GM21447 (cell line): Measurements from ENCODE around the gene FGGY.

Experiments
- ATAC-seq: cut with Tn5 transposase; IDR thresholded peaks from one replicate; pipeline ENCODE4 v1.9.1; 2021; ENCODE audit not compliant: unreplicated experiment

The FGGY gene

DNA sequence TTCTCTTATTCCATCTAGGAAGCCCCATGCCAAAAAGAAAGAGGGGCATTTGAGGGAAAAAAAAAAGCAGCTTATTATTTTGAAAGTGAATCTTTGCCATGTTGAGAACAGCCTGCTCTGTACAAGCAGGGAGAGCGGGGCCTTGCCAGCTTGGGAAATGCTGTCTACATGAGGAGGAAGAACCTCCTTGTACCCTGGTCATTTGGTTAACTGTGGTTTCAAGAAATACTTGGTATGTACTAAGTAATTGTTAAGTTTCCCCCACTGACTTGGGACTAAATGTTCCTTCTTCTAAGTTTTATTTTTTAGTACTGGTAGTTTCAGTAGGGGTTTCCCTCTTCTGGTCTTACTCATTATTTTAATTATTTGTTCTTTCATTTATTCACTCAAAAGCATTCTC lies 373.8 kb downstream of the FGGY start:
- ATAC-seq: no peak

DNA sequence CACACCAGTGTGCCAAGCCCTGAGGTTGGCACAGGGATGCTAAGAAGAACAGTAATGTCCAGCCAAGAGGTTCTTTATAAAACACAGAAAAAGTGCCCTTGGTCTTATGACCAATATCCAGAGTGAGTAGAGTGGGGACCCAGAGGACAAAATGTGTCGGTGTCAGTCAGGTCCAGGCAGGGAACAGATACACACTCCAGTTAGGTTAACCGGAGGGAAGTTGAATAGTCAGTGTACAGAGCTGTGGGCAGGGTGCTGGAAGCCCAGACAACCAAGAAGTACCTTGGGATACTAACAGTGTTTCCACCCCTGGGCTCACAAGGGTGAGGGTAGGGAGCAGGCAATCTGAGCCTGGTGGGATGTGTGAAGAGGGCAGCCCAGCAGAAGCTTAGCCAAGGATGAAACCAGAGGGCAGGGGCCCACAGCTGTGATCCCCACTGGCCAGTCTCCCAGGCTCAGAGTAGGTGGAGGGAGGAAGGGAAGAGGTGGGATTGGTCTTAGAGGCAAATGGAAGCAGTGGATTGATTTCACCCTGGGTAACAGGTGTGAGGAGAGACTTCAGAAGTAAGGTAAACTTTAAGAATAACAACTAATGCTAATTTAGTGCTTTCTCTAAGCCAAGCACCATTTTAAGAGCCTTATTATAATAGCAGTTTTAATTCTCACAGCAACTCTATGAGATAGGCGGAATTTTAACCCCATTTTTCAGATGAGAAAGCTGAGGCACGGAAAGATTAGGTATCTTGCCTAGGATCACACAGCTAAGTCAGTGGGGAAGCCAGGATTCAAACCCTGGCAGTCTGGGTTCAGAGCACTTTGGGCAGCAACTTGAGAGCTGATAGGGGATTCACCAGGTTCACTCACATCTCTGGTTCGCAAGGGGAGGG lies 374.4 kb downstream of the FGGY start:
- ATAC-seq: no peak

DNA sequence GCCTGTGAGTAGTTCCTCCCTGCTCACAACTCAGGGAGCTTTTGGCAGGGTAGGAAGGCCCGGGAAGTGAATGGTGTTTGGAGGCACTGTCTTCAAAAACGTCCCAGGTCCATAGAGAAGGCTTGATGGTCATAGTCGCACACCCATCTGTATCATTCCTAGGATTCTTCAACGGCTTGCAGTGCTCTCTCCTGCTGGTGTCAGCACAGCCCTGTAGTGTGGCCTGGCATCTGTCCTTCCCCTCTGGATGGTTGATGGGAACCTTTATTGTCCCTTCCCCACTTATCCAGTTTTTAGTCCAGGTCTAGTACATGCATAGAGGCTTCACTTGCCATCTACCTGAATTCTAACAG lies 375.0 kb downstream of the FGGY start:
- no peak for ATAC-seq

DNA sequence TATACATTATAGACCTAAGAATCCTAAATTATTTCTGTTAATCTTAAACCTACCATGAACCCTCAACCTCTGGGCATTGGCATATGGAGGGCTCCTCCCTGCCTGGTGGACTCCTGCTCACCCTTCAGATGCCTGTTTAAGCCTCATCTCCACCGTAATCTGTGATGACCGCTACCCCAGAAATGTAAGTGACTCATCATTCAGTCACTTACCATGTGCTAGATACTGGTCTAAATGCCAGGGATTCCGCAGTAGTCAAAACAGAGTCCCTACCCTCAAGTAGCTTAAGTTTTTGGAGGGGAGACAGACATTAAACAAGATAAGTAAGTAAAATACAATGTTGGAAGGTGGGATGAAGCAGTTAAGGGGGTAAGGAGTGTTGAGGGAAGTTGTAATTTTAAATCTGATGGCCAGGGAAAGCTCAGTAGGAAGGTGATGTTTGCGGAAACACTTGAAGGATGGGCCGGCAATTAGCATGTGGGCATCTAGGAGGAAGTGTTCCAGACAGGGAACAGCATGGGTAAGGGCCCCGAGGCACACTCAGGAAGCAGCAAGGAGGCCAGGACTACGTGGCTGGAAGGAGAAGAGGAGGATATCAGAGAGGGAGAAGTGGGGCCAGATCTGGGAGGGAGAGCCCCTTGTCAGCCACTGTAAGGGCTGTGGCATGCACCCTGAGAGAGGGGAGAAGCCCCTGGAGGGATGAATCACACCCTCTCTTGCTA lies 376.1 kb downstream of the FGGY start:
- no peak for ATAC-seq

DNA sequence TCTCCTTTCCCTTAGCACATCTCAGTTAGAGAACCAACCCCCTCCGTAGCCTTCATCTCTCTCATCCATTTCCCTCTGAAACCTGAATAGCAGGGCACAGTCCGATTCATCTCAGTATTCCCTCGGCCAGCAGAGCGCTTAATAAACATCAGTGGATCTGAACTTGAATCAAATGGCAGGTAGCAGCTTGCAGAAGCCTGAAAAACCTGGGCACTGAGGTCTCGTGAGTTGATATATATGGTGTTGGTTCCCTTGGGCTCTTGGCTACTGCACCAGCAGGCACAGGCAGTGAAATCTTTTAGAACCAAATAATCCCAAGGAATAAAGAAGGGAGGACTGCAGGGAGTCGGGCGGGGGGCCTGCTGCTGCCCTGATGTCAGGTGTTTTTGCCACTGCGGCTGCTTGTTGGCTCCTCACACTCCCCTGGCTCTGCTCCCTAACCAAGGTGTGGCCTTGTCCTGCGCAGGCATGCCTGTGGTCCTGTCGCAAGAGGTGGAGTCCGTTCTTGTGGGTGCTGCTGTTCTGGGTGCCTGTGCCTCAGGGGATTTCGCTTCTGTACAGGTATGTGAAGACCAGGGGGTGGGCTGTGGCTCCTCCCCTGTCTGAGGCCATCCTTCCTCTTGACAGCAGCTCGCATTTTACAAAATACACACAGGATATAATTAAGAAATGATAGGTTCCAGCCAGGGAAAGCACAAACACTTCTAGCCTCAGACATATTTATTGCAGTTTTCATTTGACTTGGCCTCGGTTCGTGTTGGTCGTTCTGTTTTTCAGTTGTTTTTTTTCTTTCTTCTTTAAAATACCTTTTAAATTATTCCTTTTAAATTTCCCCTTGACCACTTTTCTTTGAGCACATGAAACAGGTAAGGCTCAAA lies 376.9 kb downstream of the FGGY start:
- no peak for ATAC-seq

DNA sequence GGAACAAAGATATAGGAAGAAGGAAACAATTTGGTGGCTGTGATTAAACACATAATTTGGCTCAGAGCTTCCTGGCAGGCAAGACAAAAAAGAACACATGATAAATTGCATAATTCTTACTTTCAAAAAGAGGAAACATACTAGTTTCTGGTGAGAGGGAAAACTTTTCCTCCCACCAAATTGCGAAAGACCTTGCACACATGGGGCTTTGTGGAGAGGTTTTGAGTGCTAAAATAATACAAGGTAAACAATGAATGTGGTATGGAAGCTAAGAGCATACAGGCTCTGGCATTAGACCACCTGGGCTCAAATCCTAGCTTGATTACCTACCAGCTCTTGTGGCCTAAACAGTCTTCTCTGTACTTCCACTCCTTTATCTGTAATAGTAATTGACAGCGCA lies 377.7 kb downstream of the FGGY start:
- no peak for ATAC-seq

DNA sequence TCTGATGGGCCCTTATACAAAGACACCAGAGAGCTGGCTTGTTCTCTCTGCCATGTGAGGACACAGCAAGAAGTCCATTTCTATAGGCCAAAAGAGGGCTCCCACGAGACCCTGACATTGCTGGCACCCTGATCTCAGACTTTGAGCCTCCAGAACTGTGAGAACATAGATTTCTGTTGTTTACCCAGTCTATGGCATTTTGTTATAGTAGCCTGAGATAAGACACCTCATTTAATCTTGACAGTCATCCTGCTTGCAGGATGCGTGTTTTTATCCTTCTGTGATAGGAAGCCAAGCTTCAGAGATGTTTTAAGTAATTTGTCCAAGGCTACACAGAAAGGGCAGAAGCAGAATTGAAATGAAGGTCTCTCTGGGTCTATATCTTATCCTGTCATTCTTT lies 379.0 kb downstream of the FGGY start:
- no peak for ATAC-seq

DNA sequence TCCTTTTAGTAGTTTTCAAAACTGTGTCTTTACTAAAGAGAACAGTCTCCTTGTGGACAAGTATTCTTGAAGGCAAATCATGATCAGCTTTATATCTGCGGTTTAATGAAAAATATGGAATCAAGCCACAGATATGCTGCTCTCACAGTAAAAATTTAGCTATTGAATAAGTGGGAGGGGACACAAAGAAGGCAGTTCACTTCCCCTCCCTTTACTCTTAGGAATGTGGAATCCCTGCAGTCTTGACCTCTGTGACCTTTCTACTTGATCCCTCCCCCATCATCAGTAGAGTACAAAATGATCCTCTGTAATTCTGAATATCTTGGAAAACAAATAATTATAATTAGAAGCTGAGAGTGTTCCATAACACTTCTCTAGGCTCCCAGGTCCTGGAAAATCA lies 381.1 kb downstream of the FGGY start:
- no peak for ATAC-seq

DNA sequence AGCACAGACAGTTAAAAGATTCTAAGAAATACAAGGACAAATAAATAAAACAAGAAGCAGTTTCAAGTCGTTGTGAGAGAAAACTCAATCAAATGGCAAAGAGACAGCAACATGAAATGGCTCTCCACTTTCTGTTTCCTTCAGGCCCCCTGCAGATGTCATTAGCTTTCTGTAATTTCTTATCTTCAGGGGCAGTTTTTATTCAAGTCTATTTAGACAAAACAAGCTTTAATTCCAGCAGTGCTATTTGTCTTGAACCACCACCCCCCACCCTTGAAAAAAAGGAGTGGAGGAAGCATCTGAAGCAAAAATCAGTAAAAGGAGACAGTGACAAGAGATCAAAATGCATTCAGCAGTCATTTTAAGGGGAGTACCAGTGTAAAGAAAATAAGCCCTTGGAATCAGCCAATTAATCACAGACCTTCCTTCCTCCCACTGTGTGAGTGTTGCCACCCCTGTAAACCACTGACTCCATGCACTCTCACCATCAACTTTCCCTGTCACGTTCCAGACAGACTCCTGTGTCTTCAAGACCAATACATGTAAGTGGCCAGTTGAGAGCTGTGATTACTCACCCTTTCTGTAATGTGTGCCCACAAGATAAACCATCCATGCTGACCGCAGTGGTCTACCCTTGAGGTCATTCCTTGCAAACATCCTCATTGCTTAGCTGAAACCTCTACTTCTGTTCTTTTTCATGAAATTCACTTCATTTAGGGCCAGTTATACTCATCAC lies 381.8 kb downstream of the FGGY start:
- no peak for ATAC-seq

DNA sequence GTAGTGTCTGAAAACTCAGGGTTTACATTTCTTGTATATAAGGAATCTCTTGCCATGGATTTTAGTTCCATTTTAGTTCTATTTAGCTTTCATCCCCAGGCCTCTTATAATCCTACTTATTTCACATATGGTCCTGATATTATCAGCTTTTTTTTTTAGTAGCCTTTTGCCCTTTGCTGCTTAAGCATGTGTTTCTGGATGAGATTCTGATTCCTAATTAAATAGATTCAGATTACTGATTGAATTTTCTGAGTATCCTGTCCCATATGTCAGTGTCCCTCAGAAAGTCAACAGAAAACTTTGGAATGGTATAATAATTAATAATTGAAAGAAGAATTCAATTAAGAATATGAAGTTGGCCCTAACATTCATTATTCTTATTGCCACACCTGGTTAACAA lies 383.1 kb downstream of the FGGY start:
- no peak for ATAC-seq

DNA sequence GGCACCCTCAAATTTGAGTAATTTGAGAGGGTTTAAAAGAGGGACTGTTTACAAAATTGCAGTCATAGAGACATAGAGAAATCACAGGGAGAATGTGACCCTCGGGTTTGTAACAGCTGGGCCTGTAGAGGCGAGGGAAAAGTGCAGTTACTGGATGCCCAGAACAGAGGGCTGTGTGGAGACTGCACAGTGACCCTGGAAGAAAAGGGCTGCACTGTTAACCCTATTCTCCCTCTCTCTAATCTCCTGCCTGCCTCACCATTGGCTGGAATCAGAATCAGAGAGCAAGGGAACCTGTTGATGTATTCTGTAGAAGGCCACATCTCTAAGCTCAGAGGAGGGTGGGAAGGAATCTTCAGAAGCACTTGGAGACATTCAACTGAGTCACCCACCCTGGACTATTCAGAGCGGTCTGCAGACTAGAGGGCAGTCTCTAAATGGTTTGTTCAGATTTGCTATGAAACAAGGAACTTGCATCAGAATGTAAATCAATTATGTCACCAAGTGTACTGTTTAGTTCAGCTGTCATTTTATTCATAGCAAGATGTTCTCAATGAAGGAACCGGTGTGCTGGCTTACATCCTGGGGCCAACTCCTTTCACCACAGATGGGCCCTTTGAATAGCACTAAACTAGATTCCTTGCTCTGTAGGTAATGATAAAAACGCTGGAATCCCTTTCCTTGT lies 385.6 kb downstream of the FGGY start:
- no peak for ATAC-seq

DNA sequence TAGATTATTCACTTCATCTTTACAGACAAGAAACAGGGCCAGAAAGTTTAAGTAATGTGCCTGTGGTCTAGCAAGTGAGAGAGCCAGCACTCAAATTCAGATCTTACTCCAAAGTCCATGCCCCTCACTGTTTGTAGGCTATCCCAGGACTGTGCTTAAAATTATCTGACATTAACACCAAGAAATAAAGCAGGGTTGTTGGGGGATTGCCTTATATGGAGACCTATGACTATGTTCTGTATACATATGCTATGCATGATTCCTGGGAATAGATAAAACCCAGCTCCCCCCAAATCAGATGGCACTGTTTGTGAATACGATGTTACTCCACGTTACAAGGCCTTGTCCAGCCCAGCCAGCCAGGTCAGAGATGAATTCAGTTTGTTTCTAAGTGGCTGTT lies 386.3 kb downstream of the FGGY start:
- no peak for ATAC-seq

DNA sequence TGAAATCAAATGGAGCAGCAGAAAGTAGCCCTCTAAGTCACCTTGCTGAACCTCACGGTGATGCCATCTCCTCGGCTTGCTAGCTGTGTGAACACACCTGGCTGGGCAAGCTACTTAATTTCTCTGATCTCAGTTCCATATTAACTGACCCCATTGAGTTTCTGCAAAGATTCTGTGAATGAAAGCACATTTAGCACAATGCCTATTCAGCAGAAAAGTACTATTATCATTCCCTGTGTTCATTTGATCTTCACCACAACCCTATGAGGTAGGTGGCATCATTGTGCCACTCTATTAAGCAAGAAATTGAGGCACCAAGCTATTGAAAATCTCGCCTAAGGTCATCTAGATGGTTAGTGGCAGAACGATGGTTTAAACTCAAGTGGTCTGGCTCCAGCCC lies 387.8 kb downstream of the FGGY start:
- no peak for ATAC-seq

DNA sequence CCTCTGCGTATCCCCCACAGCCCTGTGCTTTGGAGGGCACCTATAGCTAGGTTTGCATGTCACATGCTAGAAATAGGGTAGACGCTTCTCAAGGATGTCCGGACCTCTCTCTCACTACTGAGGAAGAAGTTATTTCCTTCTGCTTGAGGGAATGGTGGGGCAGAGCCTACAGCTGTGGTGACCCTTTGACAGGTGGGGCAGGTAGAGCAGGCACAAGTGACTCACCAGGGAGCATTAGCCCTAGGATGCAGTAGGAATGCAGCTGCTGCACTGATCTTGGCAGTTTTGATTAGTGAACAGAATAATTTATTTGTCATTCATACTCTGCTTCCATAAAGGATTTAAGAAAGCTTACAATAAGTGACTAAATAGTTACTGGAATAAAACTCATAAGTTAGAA lies 388.2 kb downstream of the FGGY start:
- ATAC-seq: no peak

DNA sequence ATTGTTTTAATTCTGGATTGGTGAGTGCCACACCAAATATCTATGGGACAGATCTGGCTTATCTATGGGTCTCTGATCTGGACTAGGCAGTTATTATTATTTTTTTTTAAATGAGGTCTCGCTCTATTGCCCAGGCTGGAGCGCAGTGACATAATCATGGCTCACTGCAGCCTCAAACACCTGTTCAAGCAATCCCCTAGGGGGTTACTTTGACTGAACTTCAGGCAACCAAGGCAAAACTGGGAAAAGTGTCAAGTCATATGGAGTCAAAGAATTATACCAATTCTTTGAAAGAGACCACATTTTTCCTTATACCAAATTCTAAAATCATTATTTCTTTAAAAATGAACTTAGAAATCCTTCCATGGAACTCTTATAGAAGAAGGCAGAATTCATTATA lies 388.8 kb downstream of the FGGY start:
- ATAC-seq: no peak

DNA sequence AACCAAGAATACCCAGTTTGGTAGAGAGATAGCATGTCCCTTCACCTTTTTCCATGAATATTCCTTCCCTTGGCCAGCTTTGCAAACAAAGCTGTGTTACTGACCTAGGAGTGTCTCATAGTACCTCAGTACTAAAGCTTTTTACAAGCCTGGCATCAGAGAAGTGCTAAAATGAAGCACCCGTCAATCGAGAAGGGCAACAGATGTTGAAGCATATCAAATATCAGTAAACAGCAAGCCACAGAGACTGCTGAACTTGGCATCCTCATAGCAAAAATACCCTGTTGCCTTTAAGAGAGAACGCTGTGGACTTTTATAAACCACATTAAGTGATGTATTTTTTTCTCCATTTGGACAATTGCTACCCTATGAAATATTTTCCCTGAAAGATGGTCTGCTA lies 389.3 kb downstream of the FGGY start:
- ATAC-seq: no peak

DNA sequence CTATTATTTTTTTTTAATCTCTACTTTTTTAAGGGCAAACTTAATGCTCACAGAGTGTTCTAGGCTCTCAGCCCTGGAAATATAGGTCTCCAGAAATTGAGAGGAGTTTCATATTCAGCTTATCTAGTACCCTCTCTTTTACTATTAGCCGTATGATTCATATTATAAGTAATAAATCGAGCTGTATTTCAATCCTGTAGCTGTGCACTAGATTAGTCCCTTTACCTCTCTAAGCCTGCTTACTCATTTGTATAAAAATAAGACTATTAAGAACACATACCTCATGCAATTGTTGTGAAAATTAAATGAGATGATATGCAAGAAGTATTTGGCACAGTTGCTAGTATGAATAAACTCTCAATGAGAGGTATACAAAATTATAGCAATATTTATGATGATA lies 389.7 kb downstream of the FGGY start:
- ATAC-seq: no peak

DNA sequence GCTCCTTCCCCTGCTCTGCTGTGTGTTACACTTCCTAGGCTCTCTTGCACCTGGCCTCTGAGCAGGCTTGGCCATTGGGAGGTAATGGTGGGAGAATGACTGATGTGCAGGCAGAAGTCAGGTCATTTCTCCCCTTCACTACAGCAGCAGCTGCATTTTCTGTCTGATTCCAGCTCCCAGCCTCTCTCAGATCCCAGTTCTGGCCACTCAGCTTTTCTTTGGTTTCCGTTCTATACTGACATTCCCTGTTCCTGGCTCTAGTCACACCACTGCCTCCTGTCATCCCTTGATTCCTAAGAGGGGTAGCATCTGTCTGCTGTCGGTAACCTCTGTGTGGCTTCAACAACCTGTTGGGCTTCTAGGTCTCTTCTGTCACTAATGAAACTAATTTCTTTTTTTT lies 390.2 kb downstream of the FGGY start:
- no peak for ATAC-seq

DNA sequence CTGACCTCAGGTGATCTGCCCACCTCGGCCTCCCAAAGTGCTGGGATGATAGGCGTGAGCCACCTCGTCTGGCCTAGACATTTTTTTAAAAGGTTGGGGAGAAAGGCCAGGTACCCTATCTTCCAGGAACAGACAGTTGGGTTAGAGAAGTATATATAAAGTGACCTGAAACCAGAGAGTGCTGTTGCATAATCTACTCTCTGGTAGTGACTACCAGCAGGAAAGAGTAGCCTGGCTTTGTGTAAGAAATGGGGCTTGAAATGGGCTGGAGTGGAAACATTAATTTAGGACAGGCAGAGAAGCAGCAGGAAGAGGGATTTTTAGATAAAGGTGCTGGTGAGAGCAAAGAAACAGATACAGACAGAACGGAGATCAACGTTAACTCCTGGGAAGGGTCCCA lies 392.1 kb downstream of the FGGY start:
- ATAC-seq: no peak

DNA sequence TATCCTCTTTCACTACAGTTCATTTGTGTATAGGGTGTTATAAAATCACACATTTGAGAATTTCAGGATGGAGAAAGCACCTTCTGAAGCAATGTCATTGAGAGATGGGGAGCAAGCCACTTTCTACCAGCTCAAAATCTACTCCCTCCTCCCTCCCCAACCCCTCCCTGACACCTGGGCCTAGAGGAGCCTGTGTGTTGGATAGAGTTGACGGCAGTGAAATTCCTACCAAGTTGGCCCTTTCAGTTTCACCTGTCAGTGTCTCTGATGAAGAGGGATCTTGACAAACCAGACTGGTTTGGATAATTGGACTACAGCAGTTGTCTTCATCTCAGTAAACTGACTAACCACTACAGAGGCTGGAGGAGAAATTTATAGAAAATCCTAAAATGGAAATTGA lies 392.8 kb downstream of the FGGY start:
- ATAC-seq: no peak
